Measurements from ENCODE around the gene C2orf68. TPM values are rescaled to one million over a fixed set of nuclear protein-coding genes. Genes with fewer than 3 reads are reported as not detected.

The C2orf68 gene
- total RNA-seq, 4 donors from 2014 or later: 9.1 to 25.7 (median 16.7) TPM

DNA sequence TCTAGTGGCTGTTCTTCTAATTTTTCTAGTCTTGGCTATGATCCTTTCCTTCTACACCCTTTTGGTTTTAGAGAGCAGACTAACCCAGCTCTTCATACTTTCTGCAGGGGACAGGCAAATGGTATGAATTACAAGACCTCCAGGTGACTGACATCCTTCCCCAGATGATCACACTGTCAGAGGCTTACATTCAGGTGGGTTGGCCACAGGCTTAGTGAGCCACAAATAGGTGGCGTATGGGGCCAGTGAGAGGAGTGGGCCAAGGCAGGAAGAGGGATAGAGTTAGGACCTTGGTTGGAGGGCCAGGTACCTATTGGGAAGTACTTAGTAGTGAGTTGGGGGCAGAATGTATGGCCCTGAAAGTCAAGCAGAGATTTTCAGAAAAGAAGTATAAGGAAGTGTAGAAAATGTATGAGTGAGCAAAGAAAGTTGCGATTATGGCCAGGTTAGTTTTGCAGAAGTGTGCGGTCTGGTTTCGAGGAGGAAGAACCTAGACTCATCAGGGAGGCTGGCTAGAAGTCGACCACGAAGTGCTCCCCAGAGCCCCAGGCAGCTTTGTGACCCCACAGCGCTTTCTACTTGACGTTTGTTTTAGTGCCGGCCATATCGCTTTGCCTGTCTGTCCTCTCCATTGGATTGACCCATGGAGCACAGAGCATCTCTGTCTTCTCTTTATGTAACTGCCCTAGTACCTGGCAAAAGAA, 36.1 kb upstream of the C2orf68 start:
- intact Hi-C loops (cut with DNase I): no loop called here
- Histone ChIP-seq H3K4me1 (peaks cover 0 to 3% (median 1%) of the 10 kb centered on the region in 4 donors), H3K27ac (replicated peaks in 1 of 4) (no peak overlapping the region), H3K9me3 (no peaks in the 10 kb centered on the region), H3K27me3 (no peaks in the 10 kb centered on the region), H3K4me3 (no peak overlapping the region), H3K36me3 (peaks cover 72 to 100% (median 97%) of the 10 kb centered on the region in 4 donors)
- 86% methylated on average over 10 of the region's 10 CpGs for WGBS
- DNase-seq (ENCODE audit: extremely low spot score): no peak
- no peak for TF ChIP-seq EP300 (IDR thresholded peaks at IDR 0.05)
- no peak for TF ChIP-seq POLR2A (IDR thresholded peaks at IDR 0.05; ENCODE audit: low read depth)
- TF ChIP-seq, protein P1, sequence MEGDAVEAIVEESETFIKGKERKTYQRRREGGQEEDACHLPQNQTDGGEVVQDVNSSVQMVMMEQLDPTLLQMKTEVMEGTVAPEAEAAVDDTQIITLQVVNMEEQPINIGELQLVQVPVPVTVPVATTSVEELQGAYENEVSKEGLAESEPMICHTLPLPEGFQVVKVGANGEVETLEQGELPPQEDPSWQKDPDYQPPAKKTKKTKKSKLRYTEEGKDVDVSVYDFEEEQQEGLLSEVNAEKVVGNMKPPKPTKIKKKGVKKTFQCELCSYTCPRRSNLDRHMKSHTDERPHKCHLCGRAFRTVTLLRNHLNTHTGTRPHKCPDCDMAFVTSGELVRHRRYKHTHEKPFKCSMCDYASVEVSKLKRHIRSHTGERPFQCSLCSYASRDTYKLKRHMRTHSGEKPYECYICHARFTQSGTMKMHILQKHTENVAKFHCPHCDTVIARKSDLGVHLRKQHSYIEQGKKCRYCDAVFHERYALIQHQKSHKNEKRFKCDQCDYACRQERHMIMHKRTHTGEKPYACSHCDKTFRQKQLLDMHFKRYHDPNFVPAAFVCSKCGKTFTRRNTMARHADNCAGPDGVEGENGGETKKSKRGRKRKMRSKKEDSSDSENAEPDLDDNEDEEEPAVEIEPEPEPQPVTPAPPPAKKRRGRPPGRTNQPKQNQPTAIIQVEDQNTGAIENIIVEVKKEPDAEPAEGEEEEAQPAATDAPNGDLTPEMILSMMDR (IDR thresholded peaks at IDR 0.05): no peak
- no peak for TF ChIP-seq POLR2AphosphoS5 (IDR thresholded peaks at IDR 0.05)

DNA sequence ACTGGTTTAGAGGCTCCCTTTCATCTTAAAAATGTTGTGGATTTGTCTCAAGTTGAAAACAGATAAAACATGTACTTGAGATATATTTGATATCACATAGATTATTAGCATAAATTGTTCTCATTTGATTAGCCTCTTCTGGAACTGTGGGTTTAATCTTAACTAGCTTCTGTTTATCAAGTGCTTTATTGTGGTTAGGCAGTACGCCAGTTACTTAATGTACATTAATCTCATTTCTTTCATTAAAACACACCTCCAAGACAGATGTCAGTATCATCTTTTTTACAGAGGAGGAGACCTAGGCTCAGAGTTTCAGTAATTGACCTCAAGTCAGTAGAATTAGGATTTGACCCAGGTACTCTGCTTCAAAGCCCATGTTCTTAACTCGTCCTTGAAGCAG, 34.3 kb upstream of the C2orf68 start:
- Histone ChIP-seq H3K4me1 (peaks cover 0 to 3% (median 1%) of the 10 kb centered on the region in 4 donors), H3K9me3 (no peaks in the 10 kb centered on the region), H3K27ac (replicated peaks in 1 of 4) (no peak overlapping the region), H3K36me3 (peaks cover 91 to 100% (median 100%) of the 10 kb centered on the region in 4 donors), H3K27me3 (no peaks in the 10 kb centered on the region), H3K4me3 (no peak overlapping the region)
- WGBS: 88% methylated on average over 2 of the region's 2 CpGs
- TF ChIP-seq POLR2AphosphoS5 (IDR thresholded peaks at IDR 0.05): no peak
- TF ChIP-seq, protein P1 (IDR thresholded peaks at IDR 0.05): no peak
- TF ChIP-seq EP300 (IDR thresholded peaks at IDR 0.05): no peak
- TF ChIP-seq POLR2A (IDR thresholded peaks at IDR 0.05; ENCODE audit: low read depth): no peak
- DNase-seq (ENCODE audit: extremely low spot score): no peak
- intact Hi-C loops (cut with DNase I): no loop called here

DNA sequence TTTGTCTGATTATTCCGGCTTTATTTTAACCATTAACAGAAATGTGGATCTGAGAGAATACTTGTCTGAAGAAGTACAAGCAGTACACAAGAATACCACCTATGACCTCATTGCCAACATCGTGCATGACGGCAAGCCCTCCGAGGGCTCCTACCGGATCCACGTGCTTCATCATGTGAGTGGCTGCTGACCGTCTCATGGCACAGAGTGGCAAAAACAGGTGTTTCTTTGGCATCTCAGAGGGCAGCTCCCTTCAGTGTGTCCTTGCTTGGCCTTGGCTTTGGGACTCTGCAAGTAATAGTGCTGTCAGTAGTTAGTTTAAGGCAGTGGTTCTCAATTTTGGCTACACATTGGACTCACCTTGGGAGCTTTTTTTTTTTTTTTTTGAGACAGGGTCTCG, 33.0 kb upstream of the C2orf68 start:
- no peak overlapping the region for H3K4me3 ChIP-seq
- peaks cover 0 to 3% (median 1%) of the 10 kb centered on the region in 4 donors for H3K4me1 ChIP-seq
- no peaks in the 10 kb centered on the region for H3K27me3 ChIP-seq
- H3K27ac ChIP-seq (replicated peaks in 1 of 4): no peak overlapping the region
- peaks cover 99 to 100% (median 100%) of the 10 kb centered on the region in 4 donors for H3K36me3 ChIP-seq
- no peak for DNase-seq (ENCODE audit: extremely low spot score)
- intact Hi-C loops (cut with DNase I): no loop called here
- 92% methylated on average over 8 of the region's 8 CpGs for WGBS
- H3K9me3 ChIP-seq: no peaks in the 10 kb centered on the region
- TF ChIP-seq POLR2A (IDR thresholded peaks at IDR 0.05; ENCODE audit: low read depth): no peak
- TF ChIP-seq, protein P1 (IDR thresholded peaks at IDR 0.05): no peak
- no peak for TF ChIP-seq POLR2AphosphoS5 (IDR thresholded peaks at IDR 0.05)
- no peak for TF ChIP-seq EP300 (IDR thresholded peaks at IDR 0.05)

DNA sequence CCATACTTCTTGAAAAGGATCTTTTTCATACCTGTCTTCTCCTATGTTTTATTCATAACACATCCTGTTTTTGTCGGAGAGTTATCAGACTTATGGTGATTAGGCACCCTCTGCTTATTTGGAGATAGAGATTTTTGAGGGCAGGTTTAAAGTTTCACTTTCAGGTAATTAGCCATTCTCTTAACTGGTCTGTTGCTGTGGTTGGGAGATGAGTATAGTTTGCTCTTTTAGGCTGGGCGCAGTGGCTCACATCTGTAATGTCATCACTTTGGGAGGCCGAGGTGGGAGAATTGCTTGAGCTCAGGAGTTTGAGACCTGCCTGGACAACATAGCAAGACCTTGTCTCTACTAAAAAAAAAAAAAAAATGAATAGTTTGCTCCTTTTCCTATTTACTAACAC, 30.9 kb upstream of the C2orf68 start:
- no peak overlapping the region for H3K4me3 ChIP-seq
- intact Hi-C loops (cut with DNase I): no loop called here
- peaks cover 96 to 100% (median 100%) of the 10 kb centered on the region in 4 donors for H3K36me3 ChIP-seq
- no peaks in the 10 kb centered on the region for H3K27me3 ChIP-seq
- H3K4me1 ChIP-seq: peaks cover 0 to under 1% (median under 1%) of the 10 kb centered on the region in 4 donors
- TF ChIP-seq POLR2AphosphoS5 (IDR thresholded peaks at IDR 0.05): no peak
- H3K9me3 ChIP-seq: no peaks in the 10 kb centered on the region
- DNase-seq (ENCODE audit: extremely low spot score): no peak
- 94% methylated on average over 3 of the region's 3 CpGs for WGBS
- H3K27ac ChIP-seq (replicated peaks in 1 of 4): no peak overlapping the region

DNA sequence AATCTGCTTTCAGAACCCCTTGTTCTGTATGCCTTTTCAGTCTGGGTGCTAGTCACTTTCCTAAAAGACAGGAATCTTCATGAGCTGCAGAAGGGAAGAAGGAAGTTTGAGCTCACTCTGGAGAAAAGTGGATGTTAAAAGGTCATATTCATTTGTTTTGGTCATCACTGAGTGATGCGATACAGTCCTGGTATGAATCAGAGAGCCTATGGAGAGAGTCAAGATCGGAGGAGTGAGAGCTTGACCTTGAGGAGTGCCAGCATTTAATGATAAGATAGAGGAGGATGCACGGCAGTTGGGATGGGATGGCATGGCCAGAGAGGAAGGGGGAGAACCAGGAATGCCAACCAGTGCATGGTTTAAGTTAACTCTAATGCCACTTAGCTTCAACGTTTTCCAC, 23.8 kb upstream of the C2orf68 start:
- 69% methylated on average over 4 of the region's 4 CpGs for WGBS
- no peak for TF ChIP-seq EP300 (IDR thresholded peaks at IDR 0.05)
- TF ChIP-seq POLR2A (IDR thresholded peaks at IDR 0.05; ENCODE audit: low read depth): no peak
- no peak for TF ChIP-seq POLR2AphosphoS5 (IDR thresholded peaks at IDR 0.05)
- TF ChIP-seq, protein P1 (IDR thresholded peaks at IDR 0.05): no peak
- peaks cover 72 to 98% (median 96%) of the 10 kb centered on the region in 4 donors for H3K36me3 ChIP-seq
- H3K4me3 ChIP-seq: no peak overlapping the region
- H3K4me1 ChIP-seq: peaks cover 0 to 6% (median 1%) of the 10 kb centered on the region in 4 donors
- H3K9me3 ChIP-seq: no peaks in the 10 kb centered on the region
- DNase-seq (ENCODE audit: extremely low spot score): no peak
- no peak overlapping the region for H3K27ac ChIP-seq (replicated peaks in 1 of 4)
- H3K27me3 ChIP-seq: no peaks in the 10 kb centered on the region
- intact Hi-C loops (cut with DNase I): loop anchor here (5.0 kb wide), 2 partner anchors 72 to 177 kb away; no protein-coding TSS in a partner anchor
